Esophagus (tissue), 2 donors: ENCODE measurements around the gene MYBPHL. TPM values are rescaled to one million over a fixed set of nuclear protein-coding genes. Genes with fewer than 3 reads are reported as not detected.
A peak's percentile ranks its signal among the peaks of the same experiment; 100 is the strongest.
"Not testable (repeated sequence)": the region's sequence is repeated elsewhere in the genome, so short reads cannot be mapped to it uniquely, and the experiment has no call there.

ENCODE experiments used
- H3K27ac ChIP-seq, 2 donors: one replicate each; pipeline ENCODE4 v1.5.1; 2013; ENCODE audit warnings: low read depth in 2 of 2, mild to moderate bottlenecking in 2 of 2, inconsistent platforms in 1 of 2, low read length in 1 of 2, moderate library complexity in 1 of 2
- H3K27me3 ChIP-seq, 2 donors: one replicate each; pipeline ENCODE4 v1.6.1; 2013; ENCODE audit warnings: low read length in 2 of 2, control low read depth in 1 of 2, mild to moderate bottlenecking in 1 of 2; ENCODE audit not compliant: insufficient read depth in 2 of 2, control insufficient read depth in 1 of 2
- H3K36me3 ChIP-seq, 2 donors: one replicate each; pipeline ENCODE4 v1.6.1; 2013; ENCODE audit warnings: low read length in 1 of 2; ENCODE audit not compliant: control insufficient read depth in 2 of 2, insufficient read depth in 2 of 2
- H3K4me1 ChIP-seq, 2 donors: one replicate each; pipeline ENCODE4 v1.6.1; 2013; ENCODE audit warnings: low read length in 1 of 2; ENCODE audit not compliant: control insufficient read depth in 2 of 2, insufficient read depth in 2 of 2
- H3K4me3 ChIP-seq, 2 donors: one replicate each; pipeline ENCODE4 v1.5.1; 2013; ENCODE audit warnings: low read length in 2 of 2, mild to moderate bottlenecking in 2 of 2, low read depth in 1 of 2, moderate library complexity in 1 of 2
- H3K9me3 ChIP-seq, 2 donors: one replicate each; pipeline ENCODE4 v1.6.1; 2013; ENCODE audit warnings: mild to moderate bottlenecking in 2 of 2, low read depth in 1 of 2, low read length in 1 of 2, moderate library complexity in 1 of 2; ENCODE audit not compliant: control insufficient read depth in 2 of 2, insufficient read depth in 1 of 2
- WGBS, 2 donors: extraction: QIAGEN DNeasy Blood & Tissue Kit; methylation state at CpG; one replicate each; pipeline ENCODE4 v1.1.7; 2013; 5-methylcytosine and 5-hydroxymethylcytosine counted together
- polyA plus RNA-seq, 2 donors: library from polyadenylated mRNA; stranded (reverse); fragments of 200-250 nt; gene quantifications; one replicate each; pipeline ENCODE4 v1.2.3, GENCODE V29; 2013
- donor health status: healthy with polysubstance abuse.
- donor health status: Bipolar disorder and iron deficiency.

The MYBPHL gene
- polyA plus RNA-seq, 2 donors = 0.08 to 0.14 TPM

- Histone ChIP-seq H3K4me3 (no peak overlapping the region), H3K36me3 (no peaks in the 10 kb centered on the region), H3K27ac (no peak overlapping the region), H3K27me3 (no peaks in the 10 kb centered on the region), H3K4me1 (peaks cover 0 to 9% of the 10 kb centered on the region in 2 donors), H3K9me3 (no peaks in the 10 kb centered on the region)
- WGBS, 2 donors = 75 to 80% methylated on average over 16 of the region's 16 CpGs
These were observed 10.0 kb downstream of the MYBPHL start for GRCh38 chr1:109296782-109297181.

GRCh38 chr1:109295712-109296415 is 10.9 kb downstream of the MYBPHL start:
- Histone ChIP-seq H3K9me3 (no peaks in the 10 kb centered on the region), H3K4me3 (no peak overlapping the region), H3K36me3 (no peaks in the 10 kb centered on the region), H3K4me1 (peaks cover 0 to 9% of the 10 kb centered on the region in 2 donors), H3K27me3 (no peaks in the 10 kb centered on the region), H3K27ac (no peak overlapping the region)
- 83 to 84% methylated on average over 12 of the region's 12 CpGs for whole genome bisulfite sequencing, 2 donors

- Histone ChIP-seq H3K27me3 (no peaks in the 10 kb centered on the region), H3K4me3 (no peak overlapping the region), H3K27ac (no peak overlapping the region), H3K36me3 (no peaks in the 10 kb centered on the region), H3K4me1 (peaks cover 0 to 6% of the 10 kb centered on the region in 2 donors), H3K9me3 (no peaks in the 10 kb centered on the region)
- WGBS, 2 donors = 63 to 68% methylated on average over 4 of the region's 4 CpGs
These were observed 12.3 kb downstream of the MYBPHL start for GRCh38 chr1:109294481-109294880.

DNA sequence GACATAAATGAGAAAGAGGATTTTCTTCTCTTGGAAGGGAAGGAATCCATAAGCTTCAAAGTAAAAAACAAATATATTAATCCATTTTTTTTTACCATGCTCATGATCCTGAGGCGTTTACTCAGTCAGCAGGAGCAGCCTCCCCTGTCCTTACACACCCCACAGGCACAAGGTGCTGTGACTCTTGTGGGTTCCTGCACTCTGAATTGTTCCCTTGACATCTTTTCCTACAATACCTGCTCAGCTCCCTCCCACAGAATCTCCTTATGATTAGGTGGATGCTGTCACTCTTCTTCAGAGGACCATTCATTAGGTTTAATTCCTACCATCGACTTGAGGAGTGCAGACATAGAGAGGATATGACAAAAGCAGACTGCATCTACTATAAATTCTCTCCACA is 13.8 kb downstream of the MYBPHL start:
- H3K27ac ChIP-seq = no peak overlapping the region
- no peaks in the 10 kb centered on the region for H3K27me3 ChIP-seq
- H3K4me3 ChIP-seq = no peak overlapping the region
- H3K36me3 ChIP-seq = no peaks in the 10 kb centered on the region
- WGBS, 2 donors = 59% methylated on average over 2 of the region's 2 CpGs
- peaks cover 0 to 5% of the 10 kb centered on the region in 2 donors for H3K4me1 ChIP-seq
- H3K9me3 ChIP-seq = no peaks in the 10 kb centered on the region

DNA sequence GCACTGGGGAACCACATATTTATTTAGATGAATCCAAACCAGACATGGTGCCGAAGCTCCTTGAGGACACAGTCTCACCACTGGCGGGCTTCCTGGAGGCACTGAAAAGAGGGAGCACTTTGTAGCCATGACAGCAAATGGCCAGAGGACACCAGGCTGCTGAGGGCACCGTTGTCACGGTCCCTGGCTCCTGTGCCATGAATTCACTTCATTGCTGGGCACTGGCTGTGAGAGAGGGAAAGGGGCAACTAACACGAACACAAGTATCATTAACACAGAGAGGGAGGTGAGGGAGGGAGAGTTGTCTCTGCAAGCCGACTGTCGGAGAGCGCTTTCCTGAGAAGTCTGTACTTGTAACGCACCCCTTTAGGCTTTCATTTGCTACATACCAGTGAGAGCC is 14.4 kb downstream of the MYBPHL start:
- Histone ChIP-seq H3K9me3 (no peaks in the 10 kb centered on the region), H3K27ac (no peak overlapping the region), H3K4me3 (no peak overlapping the region), H3K27me3 (no peaks in the 10 kb centered on the region), H3K4me1 (peaks cover 0 to 5% of the 10 kb centered on the region in 2 donors), H3K36me3 (no peaks in the 10 kb centered on the region)
- 60 to 64% methylated on average over 9 of the region's 9 CpGs for WGBS, 2 donors

DNA sequence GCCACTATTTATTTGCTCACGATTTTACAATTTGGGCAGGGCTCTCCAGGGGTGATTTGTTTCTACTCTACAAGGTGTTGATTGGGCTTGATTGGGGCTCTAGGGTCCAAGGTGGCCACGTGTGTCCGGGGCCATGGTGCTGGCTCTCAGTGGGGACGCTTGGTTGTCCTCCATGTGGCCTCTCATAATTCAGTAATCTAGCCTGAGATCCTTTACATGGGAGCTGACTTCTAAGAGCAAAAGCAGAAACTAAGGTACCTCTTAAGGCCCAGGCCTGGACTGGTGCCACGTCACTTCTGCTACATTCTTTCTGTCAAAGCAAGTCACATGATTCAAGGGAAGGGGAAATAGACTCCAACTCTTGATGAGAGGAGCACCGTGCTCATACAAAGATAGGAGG is 15.8 kb downstream of the MYBPHL start:
- H3K27ac ChIP-seq = no peak overlapping the region
- 72 to 80% methylated on average over 6 of the region's 6 CpGs for WGBS, 2 donors
- no peaks in the 10 kb centered on the region for H3K36me3 ChIP-seq
- no peaks in the 10 kb centered on the region for H3K9me3 ChIP-seq
- no peaks in the 10 kb centered on the region for H3K4me1 ChIP-seq
- no peaks in the 10 kb centered on the region for H3K27me3 ChIP-seq
- H3K4me3 ChIP-seq = no peak overlapping the region

DNA sequence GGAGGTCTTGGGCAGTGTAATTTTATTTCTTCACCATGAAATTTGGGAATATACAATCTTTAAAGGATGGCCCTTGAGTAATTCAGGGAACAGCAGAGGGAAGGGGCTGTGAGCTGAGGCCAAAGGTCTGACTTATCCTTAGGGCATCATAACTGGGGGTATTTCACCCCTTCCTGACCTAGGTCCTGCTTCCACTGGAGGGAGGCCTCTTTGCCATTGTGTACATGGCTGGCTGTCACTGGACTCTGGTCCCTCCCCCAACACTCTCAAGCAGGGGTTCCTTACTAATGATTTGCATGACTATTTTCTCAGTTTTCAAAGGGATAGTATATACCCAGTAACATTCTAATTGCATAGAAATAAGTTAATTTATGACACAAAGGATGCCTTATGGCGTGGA is 16.7 kb downstream of the MYBPHL start:
- H3K9me3 ChIP-seq = no peaks in the 10 kb centered on the region
- no peak overlapping the region for H3K4me3 ChIP-seq
- H3K27ac ChIP-seq = no peak overlapping the region
- WGBS, 2 donors = 94 to 97% methylated on average over 1 of the region's 1 CpG
- H3K27me3 ChIP-seq = no peaks in the 10 kb centered on the region
- no peaks in the 10 kb centered on the region for H3K4me1 ChIP-seq
- H3K36me3 ChIP-seq = no peaks in the 10 kb centered on the region

GRCh38 chr1:109286762-109287161 is 20.0 kb downstream of the MYBPHL start:
- WGBS, 2 donors = 83 to 90% methylated on average over 5 of the region's 5 CpGs

DNA sequence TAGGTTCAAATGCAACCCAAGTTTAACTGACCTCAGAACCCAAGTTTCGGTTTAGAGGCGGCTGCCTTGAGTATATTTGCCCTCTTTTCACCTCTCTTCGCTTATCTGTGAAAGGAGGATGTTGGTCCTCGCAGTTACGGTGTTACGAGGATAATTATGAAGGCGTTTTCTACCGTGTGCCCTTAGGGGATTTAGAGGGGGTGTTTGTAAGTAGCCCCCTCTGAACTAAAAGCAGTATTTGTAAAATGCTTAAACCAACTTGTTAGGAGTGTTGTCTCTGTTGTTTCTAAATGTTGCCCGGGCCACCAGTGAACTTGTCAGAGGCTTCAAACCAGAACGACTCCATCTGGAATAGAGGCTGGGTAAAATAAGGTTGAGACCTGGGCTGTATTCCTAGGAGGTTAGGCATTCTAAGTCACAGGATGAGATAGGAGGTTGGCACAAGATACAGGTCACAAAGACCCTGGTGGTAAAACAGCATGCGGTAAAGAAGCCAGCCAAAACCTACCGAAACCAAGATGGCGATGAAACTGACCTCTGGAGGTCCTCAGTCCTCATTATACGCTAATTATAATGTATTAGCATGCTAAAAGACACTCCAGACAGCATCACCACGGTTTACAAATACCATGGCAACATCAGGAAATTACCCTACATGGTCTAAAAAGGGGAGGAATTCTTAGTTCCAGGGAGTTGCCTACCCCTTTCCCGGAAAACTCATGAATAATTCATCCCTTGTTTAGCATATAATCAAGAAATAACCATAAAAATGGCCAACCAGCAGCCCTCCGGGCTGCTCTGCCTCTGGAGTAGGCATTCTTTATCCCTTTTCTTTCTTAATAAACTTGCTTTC is 22.8 kb downstream of the MYBPHL start:
- 42 to 46% methylated on average over 17 of the region's 17 CpGs for WGBS, 2 donors
- Histone ChIP-seq H3K9me3 (no peaks in the 10 kb centered on the region), H3K27me3 (no peaks in the 10 kb centered on the region), H3K4me3 (peak overlapping the region; percentile 59 to 62), H3K4me1 (peaks cover 3 to 9% of the 10 kb centered on the region in 2 donors), H3K36me3 (peaks cover 0 to 2% of the 10 kb centered on the region in 2 donors), H3K27ac (peak overlapping the region; percentile 86 to 98)

More at GRCh38 chr1:109286762-109287161, 20.0 kb downstream of the MYBPHL start:
- H3K27me3 ChIP-seq, H3K27ac ChIP-seq, H3K4me1 ChIP-seq, H3K4me3 ChIP-seq, H3K9me3 ChIP-seq, H3K36me3 ChIP-seq: not testable (repeated sequence)
